NCI-H524 (cell line): ENCODE results near the gene AREG.
"Not testable (repeated sequence)": the region's sequence is repeated elsewhere in the genome, so short reads cannot be mapped to it uniquely, and the experiment has no call there.

ENCODE experiments used
- DNase-seq, 2 experiments: peaks; one replicate each; lab custom pipeline; 2025; lab: John Stamatoyannopoulos, UW

The AREG gene, protein sequence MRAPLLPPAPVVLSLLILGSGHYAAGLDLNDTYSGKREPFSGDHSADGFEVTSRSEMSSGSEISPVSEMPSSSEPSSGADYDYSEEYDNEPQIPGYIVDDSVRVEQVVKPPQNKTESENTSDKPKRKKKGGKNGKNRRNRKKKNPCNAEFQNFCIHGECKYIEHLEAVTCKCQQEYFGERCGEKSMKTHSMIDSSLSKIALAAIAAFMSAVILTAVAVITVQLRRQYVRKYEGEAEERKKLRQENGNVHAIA

DNA sequence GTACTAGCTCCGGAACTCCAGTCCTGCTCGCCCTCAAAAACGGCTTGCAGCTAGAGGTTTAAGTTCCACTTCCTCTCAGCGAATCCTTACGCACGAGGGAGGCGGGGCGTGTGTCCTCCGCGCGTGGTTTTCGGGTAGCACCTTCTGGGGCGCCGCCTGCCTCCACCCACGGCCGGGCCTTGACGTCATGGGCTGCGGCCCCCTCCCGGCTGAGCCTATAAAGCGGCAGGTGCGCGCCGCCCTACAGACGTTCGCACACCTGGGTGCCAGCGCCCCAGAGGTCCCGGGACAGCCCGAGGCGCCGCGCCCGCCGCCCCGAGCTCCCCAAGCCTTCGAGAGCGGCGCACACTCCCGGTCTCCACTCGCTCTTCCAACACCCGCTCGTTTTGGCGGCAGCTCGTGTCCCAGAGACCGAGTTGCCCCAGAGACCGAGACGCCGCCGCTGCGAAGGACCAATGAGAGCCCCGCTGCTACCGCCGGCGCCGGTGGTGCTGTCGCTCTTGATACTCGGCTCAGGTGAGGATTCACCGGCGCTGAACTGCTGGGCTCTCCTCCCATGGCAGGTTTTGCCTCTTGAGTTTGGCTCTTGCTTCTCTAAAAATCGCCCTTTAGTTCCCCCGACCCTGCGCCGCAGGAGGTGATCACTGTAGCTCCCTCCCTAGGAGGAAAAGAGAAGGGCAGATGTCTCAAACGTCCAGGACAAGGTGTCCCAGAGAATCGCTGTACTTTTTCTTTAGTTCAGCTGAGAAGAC, at the start of gene AREG:
TSS of gene AREG (plus strand) at position 246 of the 752 bp plus-strand sequence. CDS start at position 456, 210 bp downstream.
- peak in 1 of 2 experiments; percentile 51 for DNase-seq

DNA sequence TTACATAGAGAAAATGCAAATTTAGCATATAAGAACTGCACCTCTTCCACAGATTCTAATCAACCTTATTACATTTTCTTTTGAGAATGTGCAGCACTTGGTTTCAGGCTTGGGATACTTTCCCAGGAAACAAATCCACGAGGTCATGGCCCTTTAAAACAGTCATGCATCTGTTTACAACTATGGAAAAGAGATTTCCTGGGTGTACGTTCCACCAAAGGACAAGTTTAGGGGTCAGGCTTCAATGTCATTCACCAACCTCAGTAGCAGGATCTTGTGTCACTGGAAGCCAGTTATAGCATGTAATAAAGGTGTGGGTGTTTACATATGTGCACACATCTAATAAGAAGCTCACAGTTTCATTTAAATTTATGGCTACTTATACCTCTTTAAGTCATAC, 49.3 kb upstream of the AREG start:
- DNase-seq = no peak

DNA sequence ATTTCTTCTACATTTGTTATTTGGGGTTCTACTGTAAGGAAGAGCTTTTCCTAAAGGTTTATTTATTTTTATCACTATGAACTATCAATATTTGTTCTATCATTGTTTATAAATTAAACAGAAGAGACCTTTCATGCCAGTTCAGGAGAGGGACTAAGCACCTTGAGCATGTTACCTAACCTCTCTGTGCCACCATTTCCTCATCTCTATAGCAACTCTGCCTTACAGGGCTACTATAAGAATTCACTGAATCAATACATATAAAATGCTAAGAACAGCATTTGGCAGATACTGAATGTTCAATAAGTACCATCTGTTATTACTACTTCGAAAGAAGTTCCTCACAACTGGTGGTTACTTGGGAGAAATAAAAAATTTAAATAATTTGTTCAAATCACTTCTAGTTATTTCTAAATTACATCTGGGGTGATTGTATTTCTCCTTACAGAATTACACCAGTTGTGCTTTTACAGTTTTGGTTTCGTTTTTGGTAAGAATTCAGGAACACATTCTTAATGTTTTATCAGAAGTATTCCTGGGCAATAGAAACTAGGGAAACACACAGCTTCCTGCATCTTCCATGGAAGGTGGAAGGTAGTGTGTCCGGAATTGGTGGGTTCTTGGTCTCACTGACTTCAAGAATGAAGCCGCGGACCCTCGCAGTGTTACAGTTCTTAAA, 47.0 kb upstream of the AREG start:
- no peak for DNase-seq

DNA sequence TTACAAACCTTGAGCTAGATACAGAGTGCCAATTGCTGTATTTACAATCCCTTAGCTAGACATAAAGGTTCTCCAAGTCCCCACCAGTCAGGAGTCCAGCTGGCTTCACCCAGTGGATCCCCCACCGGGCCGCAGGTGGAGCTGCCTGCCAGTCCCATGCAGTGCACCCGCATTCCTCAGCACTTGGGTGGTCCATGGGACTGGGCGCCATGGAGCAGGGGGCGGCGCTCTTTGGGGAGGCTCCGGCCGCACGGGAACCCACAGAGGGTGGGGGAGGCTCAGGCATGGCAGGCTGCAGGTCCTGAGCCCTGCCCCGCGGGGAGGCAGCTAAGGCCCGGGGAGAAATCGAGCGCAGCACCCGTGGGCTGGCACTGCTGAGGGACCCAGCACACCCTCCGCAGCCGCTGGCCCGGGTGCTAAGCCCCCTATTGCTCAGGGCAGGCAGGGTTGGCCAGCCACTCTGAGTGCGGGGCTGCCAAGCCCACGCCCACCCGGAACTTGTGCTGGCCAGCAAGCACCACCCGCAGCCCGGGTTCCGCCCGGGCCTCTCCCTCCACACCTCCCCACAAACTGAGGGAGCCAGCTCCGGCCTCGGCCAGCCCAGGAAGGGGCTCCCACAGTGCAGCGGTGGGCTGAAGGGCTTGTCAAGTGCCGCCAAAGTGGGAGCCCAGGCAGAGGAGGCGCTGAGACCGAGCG, 45.9 kb upstream of the AREG start:
- not testable (repeated sequence) for DNase-seq

DNA sequence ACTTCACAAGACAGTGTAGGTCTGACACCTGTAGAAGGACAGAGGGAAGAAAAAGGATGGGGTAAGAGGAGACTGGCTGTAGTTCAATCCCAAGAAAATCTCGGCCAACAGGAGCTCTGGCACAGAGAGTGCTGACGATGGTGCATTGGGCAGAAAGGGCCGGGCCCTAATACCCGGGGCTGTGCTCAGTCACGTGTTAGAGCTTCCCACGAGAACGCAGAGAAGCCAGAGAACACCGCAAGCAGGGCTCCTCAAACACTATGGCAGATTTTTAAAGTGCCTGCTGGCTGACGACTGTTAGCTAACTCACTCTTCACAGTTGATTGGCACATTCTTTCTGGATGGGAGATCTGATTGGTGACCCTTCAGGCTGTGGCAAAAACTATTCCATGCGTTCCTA, 44.5 kb upstream of the AREG start:
- no peak for DNase-seq

DNA sequence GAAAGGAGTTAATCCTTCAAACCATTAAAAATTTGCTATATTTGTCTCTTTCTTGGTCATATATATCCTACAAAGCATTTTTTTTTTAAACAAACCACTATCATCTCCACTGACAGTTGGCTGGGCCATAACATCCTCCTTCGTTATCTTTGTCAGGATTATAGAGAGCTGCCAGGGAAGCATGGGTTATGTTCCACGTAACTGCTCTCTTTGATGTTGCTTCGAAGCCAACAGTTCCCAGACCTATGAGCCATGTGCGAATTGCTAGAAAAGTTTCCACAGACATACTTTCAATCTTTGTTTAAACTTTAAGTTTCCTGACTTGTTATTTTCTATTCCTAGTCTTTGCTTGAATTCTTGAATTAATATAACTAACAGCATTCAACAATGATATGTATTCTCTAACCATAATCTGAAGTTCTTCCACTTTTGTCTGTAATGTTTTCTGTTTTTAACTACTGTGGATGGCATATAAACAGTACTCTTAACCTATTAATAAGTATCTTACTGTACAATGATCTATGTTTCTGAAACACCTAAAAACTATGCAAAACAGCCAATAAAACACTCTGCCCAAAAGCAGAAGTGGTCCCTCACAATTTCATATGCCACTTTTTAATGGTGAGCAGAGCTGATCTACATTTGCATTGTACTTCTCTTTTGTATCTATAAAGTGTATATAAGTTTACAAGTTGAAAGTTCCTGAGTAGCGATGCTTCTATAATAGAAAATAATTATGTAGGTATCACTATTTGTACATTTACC, 42.1 kb upstream of the AREG start:
- no peak for DNase-seq

DNA sequence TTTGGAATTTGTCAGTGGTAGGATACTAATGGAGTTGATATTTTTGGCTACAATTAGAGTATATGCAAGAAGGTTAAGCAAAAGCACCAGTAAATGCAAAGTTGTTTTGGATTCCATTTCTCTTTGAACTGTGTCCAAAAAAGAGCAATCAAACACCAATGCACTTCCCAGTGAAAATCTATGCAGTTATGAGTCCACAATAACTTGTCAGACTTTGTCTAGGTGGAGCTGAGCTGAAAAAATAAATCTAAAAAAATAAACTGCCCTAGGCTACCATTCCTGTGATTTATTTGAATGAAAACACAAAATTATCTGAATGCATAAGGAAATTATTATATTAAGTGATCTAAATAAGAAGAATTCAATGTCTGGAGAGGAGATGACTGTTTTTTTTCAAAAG, 37.0 kb upstream of the AREG start:
- DNase-seq = no peak

DNA sequence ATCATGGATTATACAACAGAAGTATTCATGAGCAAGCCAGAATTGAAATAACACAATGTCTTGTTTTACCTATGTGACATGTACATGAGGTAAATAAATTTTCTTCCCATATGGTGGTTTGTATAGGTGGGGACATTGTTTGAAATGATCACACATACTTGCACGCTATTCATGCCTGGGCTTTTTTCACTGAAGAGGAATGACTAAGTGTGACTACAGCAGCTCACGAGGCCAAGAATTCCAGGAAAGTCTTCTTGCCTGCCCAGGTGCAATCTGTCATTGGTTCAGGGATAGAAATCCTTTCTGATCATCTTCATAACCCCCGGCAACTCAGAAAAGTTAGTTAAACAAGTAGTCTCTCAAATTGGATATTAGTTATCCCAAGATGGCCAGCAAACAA, 36.3 kb upstream of the AREG start:
- DNase-seq = no peak

DNA sequence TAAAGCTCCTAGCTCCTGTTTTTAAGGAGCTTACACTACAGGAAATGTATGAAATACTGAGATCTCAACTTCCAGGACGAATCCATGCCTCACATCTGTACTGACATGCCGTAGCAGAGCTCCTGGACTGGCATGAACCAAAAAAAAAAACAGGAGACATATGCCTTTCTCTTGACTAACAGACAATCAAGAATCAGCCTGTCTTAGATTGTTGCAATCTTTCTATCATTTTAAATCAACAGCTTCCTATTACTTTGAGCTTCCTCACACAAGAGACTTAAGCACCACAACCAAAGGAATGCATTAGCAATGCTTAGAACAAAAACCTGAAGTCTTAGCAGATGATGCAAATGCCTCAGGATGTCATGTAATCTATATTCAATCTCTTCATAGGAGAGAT, 34.7 kb upstream of the AREG start:
- no peak for DNase-seq

DNA sequence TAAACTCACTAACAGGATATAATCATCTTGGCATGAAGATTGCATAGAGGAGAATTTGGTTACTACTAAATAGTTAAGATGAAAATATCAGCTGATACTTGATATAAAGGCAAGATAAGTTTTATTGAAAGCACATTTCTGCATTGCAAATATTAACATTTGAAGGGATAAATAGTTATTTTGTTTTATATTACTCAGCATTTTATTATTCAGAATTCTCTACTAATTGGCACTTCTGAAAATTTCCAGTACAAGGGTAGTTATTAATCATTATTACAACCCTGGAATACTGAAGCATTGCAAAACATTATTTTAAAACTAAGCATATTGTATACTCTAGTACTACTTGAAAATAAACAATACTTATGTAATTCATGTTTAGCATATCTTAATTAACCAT, 32.7 kb upstream of the AREG start:
- no peak for DNase-seq

DNA sequence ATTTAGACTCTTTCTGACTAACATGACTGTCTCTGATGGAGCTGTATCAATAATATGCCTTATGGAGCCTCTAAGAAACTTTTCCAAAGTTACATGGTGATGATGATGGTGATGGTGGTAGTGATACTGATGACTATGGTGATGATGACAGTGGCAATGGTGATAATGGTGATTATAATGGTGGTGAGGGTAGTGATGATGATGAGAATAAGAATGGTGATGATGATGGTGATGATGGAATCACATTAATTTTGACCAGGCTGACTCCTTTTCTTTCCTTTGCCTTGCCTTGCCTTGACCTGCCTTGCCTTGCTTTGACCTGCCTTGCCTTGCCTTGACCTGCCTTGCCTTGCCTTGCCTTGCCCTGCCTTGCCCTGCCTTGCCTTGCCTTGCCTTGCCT, 31.7 kb upstream of the AREG start:
- no peak for DNase-seq

DNA sequence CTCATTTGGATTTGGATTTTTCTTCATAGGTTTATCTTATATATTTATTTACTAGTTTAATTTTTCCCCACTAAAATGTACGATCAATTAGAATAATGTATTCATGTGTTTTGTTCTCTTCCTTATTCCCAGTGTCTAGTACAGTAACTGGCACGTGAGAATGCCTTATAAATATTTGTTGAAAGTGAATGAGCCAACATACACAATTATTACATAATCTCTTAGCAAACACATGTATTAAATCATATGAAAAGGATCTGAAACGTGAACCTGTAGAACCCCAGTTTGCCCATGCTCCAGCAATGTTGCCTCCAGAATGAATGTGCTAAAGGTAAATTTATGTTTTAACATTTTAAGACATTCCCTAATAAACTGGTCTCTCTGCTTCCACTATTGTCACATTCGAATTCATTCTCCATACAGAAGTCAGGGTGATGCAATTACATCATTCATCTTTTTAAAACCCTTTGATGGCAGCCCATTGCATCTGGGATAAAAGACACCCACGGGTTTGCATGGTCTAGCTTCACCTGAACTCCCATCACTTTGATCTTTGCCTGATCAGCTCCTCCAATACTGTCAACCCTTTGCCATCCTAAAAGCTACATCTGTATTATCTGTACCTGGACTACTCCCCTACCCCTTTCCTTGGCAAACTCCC, 30.7 kb upstream of the AREG start:
- no peak for DNase-seq

DNA sequence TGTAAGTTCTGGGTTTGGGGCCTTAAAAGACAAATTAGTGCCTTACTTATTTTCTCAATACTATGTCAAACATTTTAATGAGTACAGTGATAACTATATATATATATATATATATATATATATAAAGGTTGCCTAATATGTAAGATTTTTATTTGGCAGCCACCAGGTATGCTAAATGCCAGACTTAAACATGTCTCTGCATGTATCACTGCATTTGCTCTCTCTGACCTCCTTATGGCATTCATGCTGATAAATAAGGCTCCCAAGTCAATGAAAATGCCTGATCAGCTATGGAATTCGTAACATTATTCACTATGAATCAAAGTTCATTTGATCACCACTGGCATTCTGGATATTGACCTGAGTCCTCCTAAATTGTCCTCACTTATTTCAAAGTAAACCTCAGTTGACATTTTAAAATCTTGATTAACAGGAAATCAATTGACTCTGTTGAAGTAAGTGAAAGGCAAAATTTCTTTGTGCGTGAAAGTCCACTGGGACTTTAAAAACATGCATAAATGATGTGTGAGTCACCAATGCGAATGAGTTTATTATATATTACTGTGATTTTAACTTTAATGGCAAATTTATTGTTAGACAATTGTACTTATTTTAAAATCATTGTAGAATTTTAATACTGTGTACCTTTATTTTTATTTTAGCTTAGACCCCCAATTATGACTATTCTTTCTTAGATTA, 29.2 kb upstream of the AREG start:
- DNase-seq = no peak

DNA sequence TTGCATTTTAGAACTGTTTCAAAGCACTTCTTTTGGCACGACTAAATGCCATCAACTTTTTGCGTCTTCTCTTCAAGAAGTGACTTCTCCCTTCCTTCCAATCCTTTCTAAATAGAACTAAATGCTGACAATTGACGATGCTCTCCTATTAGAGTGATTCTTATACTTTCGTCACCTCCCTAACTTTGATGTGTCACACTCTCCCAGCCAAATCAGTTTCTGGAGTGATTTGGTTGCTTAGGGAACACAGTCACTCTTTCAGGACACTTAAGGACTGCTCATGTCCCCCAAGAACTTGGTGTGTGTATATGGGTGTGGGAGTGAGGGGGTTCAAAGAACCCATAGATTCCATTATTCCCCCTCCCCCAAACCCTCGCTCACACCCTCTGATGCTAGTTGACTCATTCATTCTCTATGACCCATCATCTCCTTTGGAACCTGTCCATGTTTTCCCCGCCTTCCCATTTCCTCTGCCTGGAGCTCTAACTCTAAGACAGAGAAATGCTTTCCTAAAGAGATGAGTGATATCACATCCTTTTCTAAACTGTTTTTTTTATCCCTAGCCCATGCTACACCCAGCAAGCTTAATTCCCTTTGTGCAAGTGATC, 26.8 kb upstream of the AREG start:
- no peak for DNase-seq

DNA sequence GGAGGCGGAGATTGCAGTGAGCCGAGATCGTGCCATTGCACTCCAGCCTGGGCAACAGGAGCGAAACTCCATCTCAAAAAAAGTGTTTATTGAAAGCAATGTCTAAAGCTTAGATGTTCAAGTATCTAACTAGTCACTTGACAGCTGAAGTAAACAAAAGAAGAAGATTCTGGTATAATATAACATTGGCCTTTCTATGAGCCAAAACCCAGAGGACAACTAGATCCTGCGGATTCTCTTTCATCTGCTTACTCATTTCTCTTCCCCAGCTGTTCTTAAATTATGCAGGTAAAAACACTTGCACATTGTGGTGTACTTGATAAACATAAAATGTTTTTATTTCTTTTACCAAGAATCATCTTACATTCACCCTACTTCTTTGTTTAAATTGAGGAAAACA, 24.1 kb upstream of the AREG start:
- no peak for DNase-seq

DNA sequence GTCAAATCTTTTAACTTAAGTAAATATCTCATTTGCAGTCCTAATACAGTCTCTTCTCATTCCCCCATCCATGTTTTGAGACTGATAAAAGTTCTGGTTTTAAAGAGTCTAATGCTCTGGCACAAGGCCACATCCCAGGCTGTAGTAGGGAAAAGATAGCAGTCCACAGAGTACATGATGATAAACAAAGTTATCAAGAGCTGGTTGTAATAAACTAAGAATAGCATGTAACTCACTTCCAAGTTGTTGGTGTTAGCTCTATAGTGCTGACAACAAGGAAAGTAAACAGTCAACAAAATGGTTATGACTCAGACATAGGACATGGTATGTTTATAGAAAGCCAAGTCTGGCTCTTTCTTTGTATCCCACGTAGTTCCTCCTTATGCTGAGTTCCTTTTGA, 21.8 kb upstream of the AREG start:
- no peak for DNase-seq

DNA sequence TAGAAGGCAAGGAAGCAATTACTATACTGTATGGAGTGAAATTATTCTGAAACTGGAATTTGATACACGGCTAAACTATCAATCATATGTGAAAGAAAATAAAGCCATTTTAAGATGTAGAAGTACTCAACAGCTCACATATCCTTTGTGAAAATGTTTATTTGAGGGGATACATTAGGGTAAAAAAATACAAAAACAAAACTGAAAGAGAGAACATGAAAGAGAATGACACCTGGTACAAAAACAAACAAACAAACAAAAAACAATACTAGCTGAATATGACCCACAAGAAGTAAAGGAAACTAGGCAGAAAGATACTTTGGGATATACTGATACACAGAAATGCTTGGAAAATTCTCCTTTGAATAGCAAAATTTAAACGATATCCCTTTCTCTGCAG, 20.8 kb upstream of the AREG start:
- no peak for DNase-seq

DNA sequence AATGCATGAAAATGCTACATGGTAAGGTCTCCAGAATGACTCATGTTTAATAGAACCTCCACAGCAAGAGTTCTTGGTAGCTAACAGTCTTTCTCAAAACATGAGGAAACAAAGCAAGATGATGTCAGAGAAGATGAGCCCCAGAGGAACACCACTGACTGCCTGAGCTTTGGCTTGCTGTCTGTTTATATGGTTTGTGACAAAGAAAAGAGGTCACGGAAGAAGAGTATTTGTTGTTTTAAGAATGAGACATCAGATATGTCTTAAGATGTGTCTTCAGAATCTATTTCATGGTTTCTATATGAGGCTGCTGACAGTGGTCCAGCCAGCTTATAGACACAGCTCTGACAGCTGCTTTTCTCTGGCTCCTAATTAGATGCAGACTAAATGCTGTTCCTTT, 18.8 kb upstream of the AREG start:
- no peak for DNase-seq

DNA sequence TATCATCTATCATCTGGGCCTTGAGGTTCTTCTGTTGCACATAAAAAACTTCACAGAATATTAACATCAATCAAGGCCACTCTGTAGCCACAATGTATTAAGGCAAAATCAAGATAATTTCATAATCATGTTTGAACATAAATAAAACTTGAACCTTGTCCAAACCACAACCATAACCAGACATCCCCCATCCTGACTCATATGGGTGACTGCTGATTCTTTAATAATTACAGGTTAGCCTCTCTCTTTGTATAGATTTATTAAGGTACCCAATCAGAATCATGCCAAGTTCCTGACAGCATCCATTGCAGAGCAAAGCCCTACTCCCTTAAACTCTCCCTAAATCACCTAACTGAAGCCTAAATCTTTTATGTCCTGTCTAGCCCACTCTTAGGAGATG, 16.7 kb upstream of the AREG start:
- no peak for DNase-seq

DNA sequence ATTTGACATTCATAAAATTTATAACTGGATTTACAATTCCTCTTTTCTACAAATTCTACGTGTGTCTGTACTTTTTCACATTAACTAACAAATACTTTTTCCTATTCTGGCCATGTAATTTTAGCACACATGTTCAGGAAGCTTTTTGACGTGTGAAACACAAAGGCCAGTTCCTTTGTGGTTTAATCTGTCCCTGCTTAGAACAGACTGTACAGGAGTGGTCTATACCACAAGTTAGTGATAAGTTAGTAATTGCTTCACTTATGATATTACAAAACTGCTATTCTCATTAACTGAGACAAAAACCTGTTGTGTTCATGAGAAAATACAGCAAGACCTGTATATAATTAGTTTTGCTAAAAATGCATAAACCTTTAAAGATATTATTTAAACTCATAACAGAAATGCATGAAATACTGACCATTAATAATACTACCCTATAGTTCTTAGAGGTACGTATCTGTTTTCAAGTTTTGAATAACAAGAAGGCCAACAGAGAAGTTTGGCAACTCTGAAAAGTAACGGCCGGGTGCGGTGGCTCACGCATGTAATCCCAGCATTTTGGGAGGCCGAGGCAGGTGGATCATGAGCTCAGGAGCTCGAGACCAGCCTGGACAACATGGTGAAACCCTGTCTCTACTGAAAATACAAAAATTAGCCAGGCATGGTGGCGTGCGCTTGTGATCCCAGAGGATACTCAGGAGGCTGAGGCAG, 13.7 kb upstream of the AREG start:
- DNase-seq = no peak
